ENCODE data around the gene DERL3.
A peak's percentile ranks its signal among the peaks of the same experiment; 100 is the strongest.

Gene DERL3

DNA sequence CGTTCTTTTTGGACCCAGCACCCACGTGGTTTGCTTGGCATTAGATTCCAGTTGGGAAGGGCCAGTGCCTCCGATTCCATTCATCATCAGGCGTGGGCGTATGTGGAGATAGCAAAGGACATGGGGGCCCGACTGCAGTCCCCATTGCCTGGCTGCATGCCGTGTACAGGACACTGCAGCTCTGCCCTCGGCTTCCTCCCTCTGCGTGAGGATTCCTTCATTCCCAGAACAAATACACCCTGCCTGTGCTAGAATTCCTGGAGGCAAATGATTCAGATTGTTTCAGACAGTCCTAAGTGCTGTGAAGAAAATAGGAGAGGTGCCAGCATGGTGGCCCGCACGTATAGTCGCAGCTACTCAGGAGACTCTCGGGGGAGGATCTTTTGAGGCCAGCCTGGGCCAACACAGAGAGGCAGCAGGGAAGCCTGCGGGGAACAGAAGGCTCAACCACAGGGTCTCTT, 15.4 kb downstream of the DERL3 start:
- peak overlapping the region; percentile 53 for H3K27ac Mint-ChIP-seq (ENCODE audit: low read depth)
- H3K27me3 Mint-ChIP-seq: no peaks in the 10 kb centered on the region

DNA sequence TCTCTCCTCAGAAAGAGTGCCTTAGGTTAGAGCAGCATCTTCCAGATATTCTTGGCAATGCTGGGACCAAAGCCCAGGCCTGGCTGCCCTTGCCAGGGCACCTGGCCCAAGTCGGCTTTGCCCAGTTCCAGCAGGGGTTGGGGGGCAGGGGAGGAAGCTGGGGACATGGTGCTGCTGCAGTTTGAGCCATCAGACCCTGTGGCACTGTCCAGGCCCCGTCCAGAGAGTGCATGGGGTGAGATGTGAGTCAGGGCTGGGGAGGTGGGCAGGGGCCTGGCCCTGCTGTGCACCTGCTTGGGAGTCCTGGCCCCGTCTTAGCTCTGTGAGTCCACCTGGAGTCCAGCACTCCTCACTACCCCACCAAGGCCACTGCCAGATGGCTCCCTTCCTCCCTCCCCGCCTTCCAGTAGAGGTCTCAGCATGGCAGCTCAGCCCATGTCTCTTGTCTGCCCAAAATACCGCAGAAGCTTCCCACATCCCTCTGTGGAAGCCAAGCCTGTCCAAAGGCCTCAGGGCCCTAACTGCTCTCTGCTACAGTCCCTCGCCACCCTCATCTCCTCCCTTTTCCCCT, 16.6 kb downstream of the DERL3 start:
- Mint-ChIP-seq H3K36me3 (ENCODE audit: insufficient read depth) (peaks cover 46% of the 10 kb centered on the region), H3K9me3 (no peaks in the 10 kb centered on the region), H3K27me3 (no peaks in the 10 kb centered on the region), H3K4me3 (no peak overlapping the region), H3K4me1 (peaks cover 9% of the 10 kb centered on the region), H3K27ac (ENCODE audit: low read depth) (peak overlapping the region; percentile 53)
- no peak for DNase-seq (ENCODE audit: low spot score in 2 of 2)
- no peak for ATAC-seq (replicated peaks; ENCODE audit: extremely low read depth, poor library complexity, severe bottlenecking)

More for the DNA sequence above, 15.4 kb downstream of the DERL3 start:
- Mint-ChIP-seq H3K36me3 (ENCODE audit: insufficient read depth) (peaks cover 47% of the 10 kb centered on the region), H3K4me1 (peaks cover 6% of the 10 kb centered on the region), H3K4me3 (no peak overlapping the region), H3K9me3 (no peaks in the 10 kb centered on the region)
- DNase-seq (ENCODE audit: low spot score in 2 of 2): no peak
- no peak for ATAC-seq (replicated peaks; ENCODE audit: extremely low read depth, poor library complexity, severe bottlenecking)

DNA sequence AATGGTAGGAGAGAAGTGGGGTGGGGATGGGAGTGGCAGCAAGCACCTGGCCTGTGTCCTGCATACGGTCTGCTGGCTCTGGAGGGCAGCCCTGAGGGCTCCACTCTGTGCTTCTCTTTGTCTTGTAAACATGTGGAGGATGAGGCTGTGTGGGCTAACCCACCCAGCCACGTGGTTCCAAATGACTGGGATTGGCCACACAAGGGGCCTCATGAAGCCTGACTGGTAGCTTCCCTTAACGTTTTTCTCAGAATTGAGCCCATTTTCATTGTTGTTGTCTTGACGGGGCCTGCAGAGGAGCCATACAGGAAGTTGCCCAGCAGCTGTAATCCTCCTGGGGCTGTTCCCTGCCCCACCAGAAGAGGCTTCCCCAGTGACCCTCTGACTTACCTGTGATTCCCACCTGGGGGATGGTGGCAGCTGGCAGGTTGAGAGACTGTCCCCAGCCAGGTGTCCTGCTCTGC, 18.0 kb downstream of the DERL3 start:
- H3K36me3 Mint-ChIP-seq (ENCODE audit: insufficient read depth): peaks cover 42% of the 10 kb centered on the region
- no peak for ATAC-seq (replicated peaks; ENCODE audit: extremely low read depth, poor library complexity, severe bottlenecking)

DNA sequence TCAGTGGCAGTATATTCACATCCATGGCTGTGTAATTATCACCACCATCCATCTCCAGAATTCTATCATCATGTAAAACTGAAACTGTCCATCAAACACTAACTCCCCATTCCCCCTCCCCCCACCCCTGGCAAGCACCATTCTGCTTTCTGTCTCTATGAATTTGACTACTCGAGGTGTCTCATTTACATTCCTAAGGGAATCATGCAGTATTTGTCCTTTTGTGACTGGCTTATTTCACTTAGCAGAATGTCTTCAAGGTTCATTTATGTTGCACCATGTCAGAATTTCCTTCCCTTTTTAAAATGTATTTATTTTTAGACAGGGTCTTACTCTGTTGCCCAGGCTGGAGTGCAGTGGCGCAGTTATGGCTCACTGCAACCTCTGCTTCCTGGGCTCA, 20.3 kb downstream of the DERL3 start:
- H3K36me3 Mint-ChIP-seq (ENCODE audit: insufficient read depth): peaks cover 33% of the 10 kb centered on the region
- no peaks in the 10 kb centered on the region for H3K9me3 Mint-ChIP-seq
- H3K4me1 Mint-ChIP-seq: peaks cover 6% of the 10 kb centered on the region
- H3K27ac Mint-ChIP-seq (ENCODE audit: low read depth): no peak overlapping the region
- no peak for ATAC-seq (replicated peaks; ENCODE audit: extremely low read depth, poor library complexity, severe bottlenecking)
- no peak overlapping the region for H3K4me3 Mint-ChIP-seq
- DNase-seq (ENCODE audit: low spot score in 2 of 2): no peak
- H3K27me3 Mint-ChIP-seq: no peaks in the 10 kb centered on the region

More for the DNA sequence above, 18.0 kb downstream of the DERL3 start:
- DNase-seq (ENCODE audit: low spot score in 2 of 2): no peak
- Mint-ChIP-seq H3K4me3 (no peak overlapping the region), H3K27me3 (no peaks in the 10 kb centered on the region), H3K4me1 (peaks cover 12% of the 10 kb centered on the region), H3K27ac (ENCODE audit: low read depth) (no peak overlapping the region), H3K9me3 (no peaks in the 10 kb centered on the region)

DNA sequence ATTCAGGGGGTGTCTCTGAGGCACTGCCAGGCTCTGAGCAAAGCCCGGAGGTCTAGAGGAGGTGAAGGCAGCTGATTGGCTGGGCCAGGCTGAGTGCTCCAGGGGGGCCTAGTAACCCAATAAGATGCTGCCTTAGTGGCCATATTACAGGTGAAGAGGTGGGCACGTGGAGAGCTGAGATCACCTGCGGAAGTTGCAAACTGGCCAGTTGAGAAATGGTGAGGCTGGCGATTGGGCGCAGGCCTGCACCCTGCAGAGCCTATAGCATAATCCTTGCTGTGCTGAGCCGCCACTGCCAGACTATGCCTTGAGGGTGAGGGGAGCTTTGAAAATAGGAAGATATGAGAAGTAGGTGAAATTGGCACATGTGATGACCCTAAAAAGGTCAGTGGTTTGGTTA, 21.7 kb downstream of the DERL3 start:
- Mint-ChIP-seq H3K27ac (ENCODE audit: low read depth) (no peak overlapping the region), H3K4me1 (peaks cover 5% of the 10 kb centered on the region), H3K27me3 (no peaks in the 10 kb centered on the region), H3K4me3 (no peak overlapping the region), H3K36me3 (ENCODE audit: insufficient read depth) (peaks cover 32% of the 10 kb centered on the region), H3K9me3 (no peaks in the 10 kb centered on the region)
- DNase-seq (ENCODE audit: low spot score in 2 of 2) (no peak), ATAC-seq (replicated peaks; ENCODE audit: extremely low read depth, poor library complexity, severe bottlenecking) (no peak)

DNA sequence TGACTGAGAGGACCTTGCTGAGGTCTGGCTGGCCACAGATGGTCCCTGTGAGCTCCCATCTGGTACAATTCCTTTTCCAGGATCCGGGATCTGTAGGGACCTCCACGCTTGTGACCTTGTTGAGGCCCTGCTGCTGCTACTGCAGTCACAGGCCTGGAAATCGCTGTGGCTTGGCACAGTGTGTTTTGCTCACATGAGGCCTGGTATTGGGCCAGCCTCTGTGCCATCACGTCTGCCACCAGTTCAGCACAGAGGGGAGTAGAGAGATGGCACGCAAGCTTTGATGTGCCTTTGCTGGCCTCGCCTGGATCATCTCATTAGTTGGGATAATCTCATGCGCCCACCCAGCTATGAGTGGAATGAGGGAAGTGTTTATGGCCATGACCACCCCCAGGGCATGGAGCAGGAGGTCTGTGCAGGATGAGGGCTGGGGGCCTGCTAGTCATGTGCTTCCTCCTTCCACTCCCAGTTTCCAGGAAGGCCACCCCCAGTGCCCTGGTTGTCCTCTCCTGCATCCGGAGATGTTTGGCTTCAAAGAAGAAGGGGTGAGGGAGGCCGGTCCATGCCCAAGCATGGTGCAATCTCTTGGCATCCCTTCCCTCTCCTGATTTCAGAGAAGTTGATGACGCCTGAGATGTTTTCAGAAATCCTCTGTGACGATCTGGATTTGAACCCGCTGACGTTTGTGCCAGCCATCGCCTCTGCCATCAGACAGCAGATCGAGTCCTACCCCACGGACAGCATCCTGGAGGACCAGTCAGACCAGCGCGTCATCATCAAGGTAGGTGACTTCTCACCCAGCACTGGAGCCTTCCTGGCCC, 22.4 kb downstream of the DERL3 start:
- no peaks in the 10 kb centered on the region for H3K27me3 Mint-ChIP-seq

DNA sequence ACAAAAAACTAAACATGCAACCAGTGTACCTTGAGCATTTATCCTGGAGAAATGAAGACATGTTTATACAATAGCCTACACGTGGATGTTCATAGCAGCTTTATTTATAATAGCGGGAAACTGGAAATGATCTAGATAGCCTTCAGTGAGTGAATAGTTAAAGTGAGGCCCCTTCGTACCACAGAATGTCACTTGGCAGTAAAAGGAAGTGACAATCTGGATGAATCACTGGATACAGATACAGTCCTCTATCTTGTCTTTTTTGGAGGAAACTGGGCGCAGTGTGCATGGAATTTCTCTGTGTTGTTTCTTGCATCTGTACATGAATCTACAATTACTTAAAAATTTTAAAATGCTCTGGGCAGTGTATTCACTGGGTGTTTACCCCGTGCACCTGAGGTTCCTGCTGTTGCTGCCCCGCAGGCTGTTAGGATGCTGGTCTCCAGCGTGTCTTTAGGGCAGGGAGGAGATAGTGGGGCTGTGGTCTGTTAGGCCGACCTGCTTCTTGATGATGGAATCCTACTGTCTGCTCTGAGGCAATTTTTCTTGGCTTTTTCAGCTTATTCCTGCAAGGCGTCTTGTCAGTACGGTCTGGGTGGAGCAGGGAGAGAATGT, 23.2 kb downstream of the DERL3 start:
- H3K36me3 Mint-ChIP-seq (ENCODE audit: insufficient read depth): peaks cover 36% of the 10 kb centered on the region
- no peaks in the 10 kb centered on the region for H3K27me3 Mint-ChIP-seq
- ATAC-seq (replicated peaks; ENCODE audit: extremely low read depth, poor library complexity, severe bottlenecking) (no peak), DNase-seq (ENCODE audit: low spot score in 2 of 2) (no peak)
- peaks cover 5% of the 10 kb centered on the region for H3K4me1 Mint-ChIP-seq
- no peak overlapping the region for H3K4me3 Mint-ChIP-seq
- no peaks in the 10 kb centered on the region for H3K9me3 Mint-ChIP-seq
- no peak overlapping the region for H3K27ac Mint-ChIP-seq (ENCODE audit: low read depth)

More for the DNA sequence above, 22.4 kb downstream of the DERL3 start:
- DNase-seq (ENCODE audit: low spot score in 2 of 2) (no peak), ATAC-seq (replicated peaks; ENCODE audit: extremely low read depth, poor library complexity, severe bottlenecking) (no peak)
- Mint-ChIP-seq H3K9me3 (no peaks in the 10 kb centered on the region), H3K36me3 (ENCODE audit: insufficient read depth) (peaks cover 33% of the 10 kb centered on the region), H3K27ac (ENCODE audit: low read depth) (no peak overlapping the region), H3K4me3 (no peak overlapping the region), H3K4me1 (peaks cover 5% of the 10 kb centered on the region)

DNA sequence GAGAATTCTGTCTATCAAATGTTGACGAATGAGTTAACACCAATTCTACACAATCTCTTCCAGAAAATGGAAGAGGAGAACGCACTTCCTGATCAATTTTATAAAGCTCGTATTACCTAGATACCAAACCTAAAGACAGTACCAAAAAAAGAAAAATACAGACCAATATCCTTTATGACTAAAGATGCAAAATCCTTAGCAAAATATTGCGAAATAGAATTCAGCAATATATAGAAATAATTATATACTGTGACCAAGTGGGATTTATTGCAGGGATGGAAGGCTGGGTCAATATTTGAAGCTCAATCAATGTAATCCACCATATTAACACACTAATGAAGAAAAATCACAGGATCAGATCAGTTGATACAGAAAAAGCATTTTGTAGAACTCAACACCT, 26.4 kb downstream of the DERL3 start:
- Mint-ChIP-seq H3K27me3 (no peaks in the 10 kb centered on the region), H3K9me3 (no peaks in the 10 kb centered on the region), H3K27ac (ENCODE audit: low read depth) (no peak overlapping the region), H3K36me3 (ENCODE audit: insufficient read depth) (peaks cover 32% of the 10 kb centered on the region), H3K4me1 (peaks cover 5% of the 10 kb centered on the region), H3K4me3 (no peak overlapping the region)
- ATAC-seq (replicated peaks; ENCODE audit: extremely low read depth, poor library complexity, severe bottlenecking) (no peak), DNase-seq (ENCODE audit: low spot score in 2 of 2) (no peak)

DNA sequence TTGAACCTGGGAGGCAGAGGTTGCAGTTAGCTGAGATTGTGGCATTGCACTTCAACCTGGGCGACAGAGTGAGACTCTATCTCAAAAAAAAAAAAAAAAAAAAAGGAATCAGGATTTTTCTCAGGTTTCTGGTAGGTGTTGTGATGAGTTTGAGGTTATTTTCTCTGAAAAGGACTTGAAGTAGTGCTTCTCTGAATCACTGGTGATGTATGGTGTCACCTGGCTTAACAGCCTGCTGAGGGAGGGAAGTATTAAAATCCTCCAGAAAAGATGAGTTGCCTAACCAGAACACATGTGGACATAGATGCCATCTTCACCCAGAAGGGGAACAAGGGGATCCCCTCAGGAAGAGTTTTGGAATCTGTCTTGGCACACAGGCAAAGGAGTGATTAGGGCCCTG, 32.0 kb downstream of the DERL3 start:
- ATAC-seq (replicated peaks; ENCODE audit: extremely low read depth, poor library complexity, severe bottlenecking) (no peak), DNase-seq (ENCODE audit: low spot score in 2 of 2) (no peak)
- Mint-ChIP-seq H3K27me3 (no peaks in the 10 kb centered on the region), H3K36me3 (ENCODE audit: insufficient read depth) (peaks cover 49% of the 10 kb centered on the region), H3K27ac (ENCODE audit: low read depth) (no peak overlapping the region), H3K4me1 (no peaks in the 10 kb centered on the region), H3K9me3 (no peaks in the 10 kb centered on the region), H3K4me3 (no peak overlapping the region)

DNA sequence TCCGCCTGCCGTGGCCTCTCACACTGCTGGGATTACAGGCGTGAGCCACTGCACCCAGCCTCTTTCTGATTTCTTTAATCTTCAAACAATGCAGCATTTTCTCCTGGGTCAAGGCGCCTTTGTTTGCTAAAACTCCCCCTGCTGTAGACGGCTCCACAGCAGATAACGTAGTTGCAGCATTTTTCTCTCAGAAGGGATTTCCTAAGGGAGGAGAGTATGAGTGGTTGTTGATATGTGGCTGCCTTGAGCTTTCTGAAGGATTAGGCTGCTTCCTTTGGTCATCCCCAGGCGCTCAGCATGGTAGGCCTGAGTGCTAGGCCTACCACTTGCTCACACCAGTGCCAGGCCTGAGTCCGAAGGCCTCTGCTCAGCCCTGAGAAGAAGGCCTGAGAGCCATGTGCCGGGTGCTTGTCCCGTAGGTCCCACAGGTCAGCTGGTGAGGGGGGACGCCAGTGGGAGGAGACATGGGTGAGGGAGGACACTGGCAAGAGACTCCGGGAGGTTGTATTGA, 34.0 kb downstream of the DERL3 start:
- ATAC-seq (replicated peaks; ENCODE audit: extremely low read depth, poor library complexity, severe bottlenecking) (no peak), DNase-seq (ENCODE audit: low spot score in 2 of 2) (no peak)
- Mint-ChIP-seq H3K36me3 (ENCODE audit: insufficient read depth) (peaks cover 50% of the 10 kb centered on the region), H3K4me3 (no peak overlapping the region), H3K27me3 (no peaks in the 10 kb centered on the region), H3K4me1 (no peaks in the 10 kb centered on the region), H3K27ac (ENCODE audit: low read depth) (peak overlapping the region; percentile 49), H3K9me3 (no peaks in the 10 kb centered on the region)

DNA sequence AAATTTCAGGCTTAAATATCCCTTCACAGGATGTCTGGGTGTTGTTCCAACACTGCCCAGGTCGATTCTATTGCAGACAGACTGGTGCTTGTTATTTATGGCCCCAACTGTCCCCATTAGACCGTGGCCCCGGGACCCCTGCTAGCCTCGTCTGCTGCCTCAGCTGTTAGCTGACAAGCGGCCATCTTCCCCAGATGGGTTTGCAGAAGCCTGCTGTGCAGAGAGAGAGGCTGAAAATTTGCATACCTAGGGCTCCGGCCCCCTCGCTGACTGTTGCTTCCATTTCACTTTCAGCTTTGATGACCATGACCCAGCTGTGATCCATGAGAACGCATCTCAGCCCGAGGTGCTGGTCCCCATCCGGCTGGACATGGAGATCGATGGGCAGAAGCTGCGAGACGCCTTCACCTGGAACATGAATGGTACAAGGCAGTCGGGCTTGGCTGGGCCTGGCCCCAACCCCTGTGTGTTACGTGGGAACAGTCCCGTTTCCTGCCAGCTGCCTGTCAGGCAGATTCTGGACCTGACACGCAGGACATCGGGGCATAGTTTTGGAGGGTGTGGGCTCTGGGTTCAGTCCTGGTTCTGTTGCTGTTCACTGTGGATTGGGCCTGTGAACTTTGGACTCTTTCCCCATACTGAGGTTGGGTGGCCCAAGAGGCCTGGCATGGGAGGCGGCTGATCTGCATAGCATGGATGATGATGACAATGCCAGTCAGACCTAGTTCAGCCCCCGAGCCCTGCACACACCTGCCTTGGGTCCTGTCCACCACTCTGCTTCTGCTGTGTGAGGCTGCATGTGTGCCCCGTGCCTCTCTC, 35.6 kb downstream of the DERL3 start:
- Mint-ChIP-seq H3K27ac (ENCODE audit: low read depth) (no peak overlapping the region), H3K9me3 (no peaks in the 10 kb centered on the region), H3K27me3 (no peaks in the 10 kb centered on the region), H3K4me3 (no peak overlapping the region), H3K36me3 (ENCODE audit: insufficient read depth) (peaks cover 62% of the 10 kb centered on the region), H3K4me1 (no peaks in the 10 kb centered on the region)
- DNase-seq (ENCODE audit: low spot score in 2 of 2) (no peak), ATAC-seq (replicated peaks; ENCODE audit: extremely low read depth, poor library complexity, severe bottlenecking) (no peak)

DNA sequence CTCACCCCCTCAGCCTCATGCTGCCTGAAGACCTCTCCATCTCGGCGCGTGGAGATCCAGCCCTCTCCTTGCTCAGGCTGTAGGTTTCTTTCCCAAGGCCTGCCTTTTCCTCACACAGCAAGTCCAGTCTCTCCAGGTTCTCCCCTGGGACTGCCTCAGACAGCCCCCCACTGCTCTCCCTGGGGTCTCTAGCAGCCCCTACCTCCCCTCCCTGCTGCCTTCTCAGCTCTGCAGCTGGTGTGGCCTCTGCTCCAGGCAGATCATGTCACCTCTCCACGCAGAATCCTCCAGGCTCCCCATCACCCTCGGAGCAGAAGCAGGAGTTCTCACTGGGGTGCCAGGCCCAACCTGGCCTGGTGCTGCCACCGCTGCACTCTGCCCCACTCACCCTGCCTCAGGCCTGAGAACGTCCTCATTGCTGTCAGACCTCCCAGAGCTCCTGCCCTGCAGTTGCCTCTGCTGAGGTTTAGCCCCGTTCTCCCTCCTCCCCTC, 36.9 kb downstream of the DERL3 start:
- no peak for DNase-seq (ENCODE audit: low spot score in 2 of 2)
- Mint-ChIP-seq H3K27me3 (no peaks in the 10 kb centered on the region), H3K4me1 (no peaks in the 10 kb centered on the region), H3K9me3 (no peaks in the 10 kb centered on the region), H3K4me3 (no peak overlapping the region), H3K36me3 (ENCODE audit: insufficient read depth) (peaks cover 57% of the 10 kb centered on the region), H3K27ac (ENCODE audit: low read depth) (peak overlapping the region; percentile 67)
- ATAC-seq (replicated peaks; ENCODE audit: extremely low read depth, poor library complexity, severe bottlenecking): no peak
